Left hindlimb (tissue), 1 donor: Measurements from ENCODE around the gene LRRC14B.
"Not testable (repeated sequence)": the region's sequence is repeated elsewhere in the genome, so short reads cannot be mapped to it uniquely, and the experiment has no call there.

Source experiments
- DNase-seq: peaks from one replicate; pipeline ENCODE4 v3.0.0-alpha.2; 2018

LRRC14B gene

GRCh38 chr5:215256-215655 lies 24.0 kb downstream of the LRRC14B start:
- not testable (repeated sequence) for DNase-seq

GRCh38 chr5:216076-216475 lies 24.8 kb downstream of the LRRC14B start:
- DNase-seq, result not testable (repeated sequence)

GRCh38 chr5:217494-218456 lies 26.5 kb downstream of the LRRC14B start, which contains the start of the genes CCDC127 and SDHA:
CCDC127 (minus strand) TSS chr5:218153; CDS start chr5:216849, 1,304 bp downstream.
SDHA (plus strand) TSS chr5:218320; CDS start chr5:218356, 36 bp downstream.
- DNase-seq, result peak; percentile 98

- DNase-seq, result peak; percentile 62
Measured at GRCh38 chr5:218457-219291, 27.4 kb downstream of the LRRC14B start.

GRCh38 chr5:219460-219863 lies 28.2 kb downstream of the LRRC14B start:
- DNase-seq, result no peak

GRCh38 chr5:219991-220390 lies 28.7 kb downstream of the LRRC14B start:
- no peak for DNase-seq

- not testable (repeated sequence) for DNase-seq
Measured at GRCh38 chr5:222951-223715, 31.8 kb downstream of the LRRC14B start.

GRCh38 chr5:223791-224190 lies 32.5 kb downstream of the LRRC14B start:
- DNase-seq, result no peak

- DNase-seq, result no peak
Measured at GRCh38 chr5:225334-225733, 34.0 kb downstream of the LRRC14B start.

- DNase-seq, result not testable (repeated sequence)
Measured at GRCh38 chr5:227375-227774, 36.1 kb downstream of the LRRC14B start.

- no peak for DNase-seq
Measured at GRCh38 chr5:228886-229285, 37.6 kb downstream of the LRRC14B start.

GRCh38 chr5:230711-231110 lies 39.4 kb downstream of the LRRC14B start:
- no peak for DNase-seq

GRCh38 chr5:231661-232060 lies 40.4 kb downstream of the LRRC14B start:
- no peak for DNase-seq

- not testable (repeated sequence) for DNase-seq
Measured at GRCh38 chr5:233426-233825, 42.1 kb downstream of the LRRC14B start.

GRCh38 chr5:234450-234849 lies 43.2 kb downstream of the LRRC14B start:
- no peak for DNase-seq

- DNase-seq, result not testable (repeated sequence)
Measured at GRCh38 chr5:235527-235926, 44.2 kb downstream of the LRRC14B start.

- not testable (repeated sequence) for DNase-seq
Measured at GRCh38 chr5:237931-238330, 46.6 kb downstream of the LRRC14B start.

- DNase-seq, result not testable (repeated sequence)
Measured at GRCh38 chr5:240550-240949, 49.3 kb downstream of the LRRC14B start.

GRCh38 chr5:241045-241669 lies 49.9 kb downstream of the LRRC14B start:
- DNase-seq, result not testable (repeated sequence)

- not testable (repeated sequence) for DNase-seq
Measured at GRCh38 chr5:243683-244367, 52.5 kb downstream of the LRRC14B start.

GRCh38 chr5:245717-246116 lies 54.4 kb downstream of the LRRC14B start:
- not testable (repeated sequence) for DNase-seq
